Peyer's patch (tissue), 4 donors: ENCODE results near the gene R3HDM2. TPM values are rescaled to one million over a fixed set of nuclear protein-coding genes. Genes with fewer than 3 reads are reported as not detected.

ENCODE experiments used
- DNase-seq, 3 donors: peaks; one replicate each; pipeline ENCODE4 v3.0.0-alpha.2; 2017 to 2019
- H3K27ac ChIP-seq, 4 donors: fragments of 200-600 bp; sonication (generic); one replicate each; pipeline ENCODE4 v1.5.1; 2016 to 2019
- H3K27me3 ChIP-seq, 2 donors: fragments of 200-600 bp; sonication (generic); one replicate each; pipeline ENCODE4 v1.5.1; 2019
- H3K36me3 ChIP-seq, 3 donors: fragments of 200-600 bp; sonication (generic); one replicate each; pipeline ENCODE4 v1.5.1; 2016 to 2019
- H3K4me1 ChIP-seq, 4 donors: fragments of 200-600 bp; sonication (generic); one replicate each; pipeline ENCODE4 v1.5.1; 2016 to 2019
- H3K4me3 ChIP-seq, 4 donors: fragments of 200-600 bp; sonication (generic); 1 replicate in 3 of 4; 2 replicates in 1 of 4; pipeline ENCODE4 v1.5.1; 2016 to 2019; ENCODE audit warnings: mild to moderate bottlenecking in 1 of 4
- H3K9me3 ChIP-seq, 4 donors: fragments of 200-600 bp; sonication (generic); one replicate each; pipeline ENCODE4 v1.5.1; 2016 to 2019; ENCODE audit warnings: mild to moderate bottlenecking in 1 of 4
- CTCF ChIP-seq, 6 experiments: fragments of 450-650 bp in 4 of 6; fragments of 200-600 bp in 2 of 6; sonication (generic) in 1 of 6; IDR thresholded peaks; one replicate each; pipeline ENCODE4 v1.5.1; 2017 to 2019; ENCODE audit warnings: antibody characterized with exemption in 6 of 6, mild to moderate bottlenecking in 3 of 6, moderate library complexity in 1 of 6
- POLR2A ChIP-seq, 2 donors: fragments of 450-650 bp; IDR thresholded peaks; one replicate each; pipeline ENCODE4 v1.5.1; 2017; ENCODE audit warnings: antibody characterized with exemption in 2 of 2, mild to moderate bottlenecking in 2 of 2, moderate library complexity in 2 of 2
- total RNA-seq, 4 donors: library from RNA; depleted of rRNA; stranded (reverse); fragments of >200 nt; gene quantifications; one replicate each; pipeline ENCODE4 v1.1.0, GENCODE V29; 2016

R3HDM2 gene
- total RNA-seq, 4 donors from 2014 or later, result 23.1 to 145 (median 54.8) TPM

- H3K4me1 ChIP-seq, result peaks cover 0 to 18% (median 0%) of the 10 kb centered on the region in 4 donors
- peak within 1 kb of the TSS in 1 of 4 donors; percentile 18 for H3K4me3 ChIP-seq
- no peaks in the 10 kb centered on the region for H3K27me3 ChIP-seq
- no peak for TF ChIP-seq CTCF (IDR thresholded peaks at IDR 0.05)
- TF ChIP-seq POLR2A (IDR thresholded peaks at IDR 0.05), result no peak
- H3K36me3 ChIP-seq, result no peaks in the 10 kb centered on the region
- H3K27ac ChIP-seq, result no peak within 1 kb of the TSS
- no peak for DNase-seq
- H3K9me3 ChIP-seq, result no peaks in the 10 kb centered on the region
Measured at GRCh38 chr12:57454566-57455373, 23.9 kb upstream of the R3HDM2 start, which contains the start of gene INHBE. Gene INHBE (plus strand): TSS chr12:57455307. CDS start chr12:57455537, 230 bp downstream.

GRCh38 chr12:57454213-57454565, 23.3 kb upstream of the R3HDM2 start:
- TF ChIP-seq POLR2A (IDR thresholded peaks at IDR 0.05), result no peak
- TF ChIP-seq CTCF (IDR thresholded peaks at IDR 0.05), result no peak

GRCh38 chr12:57452937-57453509, 22.2 kb upstream of the R3HDM2 start:
- TF ChIP-seq POLR2A (IDR thresholded peaks at IDR 0.05), result no peak
- peak; percentile 73 to 93 (median 87) for TF ChIP-seq CTCF (IDR thresholded peaks at IDR 0.05)
- Histone ChIP-seq H3K9me3 (no peaks in the 10 kb centered on the region), H3K4me3 (no peak overlapping the region), H3K27me3 (no peaks in the 10 kb centered on the region), H3K27ac (no peak overlapping the region), H3K36me3 (no peaks in the 10 kb centered on the region), H3K4me1 (peaks cover 0 to 18% (median 0%) of the 10 kb centered on the region in 4 donors)
- peak; percentile 67 to 88 (median 82) for DNase-seq

More at GRCh38 chr12:57454213-57454565, 23.3 kb upstream of the R3HDM2 start:
- no peak for DNase-seq
- Histone ChIP-seq H3K4me3 (no peak overlapping the region), H3K27ac (no peak overlapping the region), H3K36me3 (no peaks in the 10 kb centered on the region), H3K9me3 (no peaks in the 10 kb centered on the region), H3K4me1 (peaks cover 0 to 18% (median 0%) of the 10 kb centered on the region in 4 donors), H3K27me3 (no peaks in the 10 kb centered on the region)

- Histone ChIP-seq H3K27ac (peak overlapping the region in 1 of 4 donors; percentile 43), H3K36me3 (no peaks in the 10 kb centered on the region), H3K27me3 (no peaks in the 10 kb centered on the region), H3K9me3 (no peaks in the 10 kb centered on the region), H3K4me3 (no peak overlapping the region), H3K4me1 (peaks cover 0 to 18% (median 0%) of the 10 kb centered on the region in 4 donors)
- DNase-seq, result no peak
- TF ChIP-seq CTCF (IDR thresholded peaks at IDR 0.05) (no peak), POLR2A (IDR thresholded peaks at IDR 0.05) (no peak)
Measured at GRCh38 chr12:57452181-57452936, 21.5 kb upstream of the R3HDM2 start.

GRCh38 chr12:57451233-57451778, 20.5 kb upstream of the R3HDM2 start:
- no peak for DNase-seq
- H3K27ac ChIP-seq, result no peak overlapping the region
- H3K4me3 ChIP-seq, result no peak overlapping the region
- peaks cover 0 to 17% (median 0%) of the 10 kb centered on the region in 4 donors for H3K4me1 ChIP-seq
- H3K27me3 ChIP-seq, result no peaks in the 10 kb centered on the region
- TF ChIP-seq POLR2A (IDR thresholded peaks at IDR 0.05), result no peak
- no peak for TF ChIP-seq CTCF (IDR thresholded peaks at IDR 0.05)
- no peaks in the 10 kb centered on the region for H3K36me3 ChIP-seq
- H3K9me3 ChIP-seq, result no peaks in the 10 kb centered on the region
